Right cardiac atrium (tissue), 5 donors: ENCODE data around the gene STAG1. TPM values are rescaled to one million over a fixed set of nuclear protein-coding genes. Genes with fewer than 3 reads are reported as not detected.
"Not testable (repeated sequence)": the region's sequence is repeated elsewhere in the genome, so short reads cannot be mapped to it uniquely, and the experiment has no call there.

Experiments
- ATAC-seq, 2 donors: fragments of 200-7000 bp; cut with Tn5 transposase; one replicate each; pipeline versions ENCODE4 v1.8.0 to v1.9.1; 2020; ENCODE audit warnings: moderate library complexity in 2 of 2, mild to moderate bottlenecking in 1 of 2
- DNase-seq, 3 donors: peaks; one replicate each; pipeline ENCODE4 v3.0.0-alpha.2; 2020
- H3K27ac ChIP-seq: one replicate; pipeline ENCODE4 v1.5.1; 2013; ENCODE audit warnings: mild to moderate bottlenecking, low read length, control low read depth, moderate library complexity
- H3K27me3 ChIP-seq: one replicate; pipeline ENCODE4 v1.6.1; 2013; ENCODE audit not compliant: control insufficient read depth, insufficient read depth
- H3K4me1 ChIP-seq: one replicate; pipeline ENCODE4 v1.6.1; 2013; ENCODE audit warnings: low read length; ENCODE audit not compliant: control insufficient read depth, insufficient read depth
- H3K4me3 ChIP-seq: one replicate; pipeline ENCODE4 v1.5.1; 2013; ENCODE audit warnings: low read length, control low read depth
- H3K9me3 ChIP-seq: one replicate; pipeline ENCODE4 v1.6.1; 2013; ENCODE audit warnings: low read length; ENCODE audit not compliant: control insufficient read depth
- WGBS: extraction: QIAGEN DNeasy Blood & Tissue Kit; methylation state at CpG from one replicate; pipeline ENCODE4 v1.1.7; 2013; 5-methylcytosine and 5-hydroxymethylcytosine counted together
- intact Hi-C, 4 donors: fragments of 100-400 bp; cut with DNase I; formaldehyde crosslinking; loops; one replicate each; pipeline versions ENCODE4 v1.11.0 to v1.14.0; 2022 to 2023
- polyA plus RNA-seq: library from polyadenylated mRNA; stranded (reverse); fragments of 200-250 nt; gene quantifications from one replicate; pipeline ENCODE4 v1.2.3, GENCODE V29; 2013
- total RNA-seq, 4 donors: library from RNA; stranded (reverse); fragmentation: NEBNext Ultra II Directional; extraction: Animal tissue kit (Norgen Biotek cat#: 25700); gene quantifications; one replicate each; pipeline ENCODE4 v1.2.1, GENCODE V29; 2021
- donor health status: healthy with polysubstance abuse.
- donor health status: DM: no; HTN: yes; CAD: no.
- donor health status: DM: no; HTN: no; CAD: no.
- donor health status: DM: no; HTN: yes; CAD: no; lungs with severe emphysema.
- donor health status: DM: yes; HTN: yes; CAD: no.

Gene STAG1
- total and polyA plus RNA-seq, 5 donors, result 8.1 to 30.9 (median 27.2) TPM

DNA sequence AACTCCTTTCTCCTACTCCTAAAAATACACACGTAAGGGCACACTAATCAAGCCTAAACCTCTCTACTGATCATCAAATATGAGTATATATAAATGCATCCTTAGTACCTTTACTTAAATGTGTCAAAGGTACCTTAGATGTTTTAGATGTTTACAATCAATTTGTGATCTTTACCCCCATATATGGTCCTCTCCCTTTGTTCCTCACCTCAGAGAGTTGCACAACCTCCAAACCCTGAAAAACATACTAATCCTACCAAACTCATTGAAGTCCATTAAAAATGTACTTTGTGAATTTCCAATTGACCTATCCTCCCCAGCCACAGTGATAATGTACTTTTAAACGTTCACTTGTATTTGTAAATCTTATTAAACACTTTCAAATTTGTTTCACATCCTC, 249.1 kb downstream of the STAG1 start:
- WGBS, result 90% methylated on average over 2 of the region's 2 CpGs
- ATAC-seq, result no peak
- intact Hi-C loops, result no loop called here

DNA sequence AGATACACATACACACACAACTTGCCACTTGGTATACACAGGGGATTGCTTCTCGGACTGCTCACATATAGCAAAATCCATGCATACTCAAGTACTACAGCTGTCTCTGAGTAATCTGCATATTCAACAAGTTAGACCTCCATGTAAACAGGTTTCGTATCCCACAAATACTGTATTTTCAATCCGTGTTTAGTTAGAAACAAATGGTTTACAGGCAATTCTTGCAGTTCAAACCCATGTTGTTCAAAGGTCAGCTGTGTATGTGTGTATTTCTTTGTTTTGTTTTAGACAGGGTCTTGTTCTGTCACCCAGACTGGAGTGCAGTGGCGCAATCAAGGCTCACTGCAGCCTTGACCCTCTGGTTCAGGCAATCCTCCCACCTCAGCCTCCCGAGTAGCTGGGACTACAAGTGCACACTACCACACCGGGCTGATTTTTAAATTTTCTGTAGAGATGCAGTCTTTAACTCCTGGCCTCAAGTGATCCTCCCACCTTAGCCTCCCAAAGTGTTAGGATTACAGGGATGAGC, 253.2 kb downstream of the STAG1 start:
- intact Hi-C loops, result no loop called here
- Histone ChIP-seq H3K27ac (no peak overlapping the region), H3K27me3 (no peaks in the 10 kb centered on the region), H3K4me1 (no peaks in the 10 kb centered on the region), H3K9me3 (no peaks in the 10 kb centered on the region), H3K4me3 (no peak overlapping the region)
- 95% methylated on average over 6 of the region's 6 CpGs for WGBS
- no peak for ATAC-seq
- no peak for DNase-seq

More for the DNA sequence above, 249.1 kb downstream of the STAG1 start:
- no peak for DNase-seq
- Histone ChIP-seq H3K27me3 (no peaks in the 10 kb centered on the region), H3K4me1 (no peaks in the 10 kb centered on the region), H3K9me3 (no peaks in the 10 kb centered on the region), H3K27ac (no peak overlapping the region), H3K4me3 (no peak overlapping the region)

DNA sequence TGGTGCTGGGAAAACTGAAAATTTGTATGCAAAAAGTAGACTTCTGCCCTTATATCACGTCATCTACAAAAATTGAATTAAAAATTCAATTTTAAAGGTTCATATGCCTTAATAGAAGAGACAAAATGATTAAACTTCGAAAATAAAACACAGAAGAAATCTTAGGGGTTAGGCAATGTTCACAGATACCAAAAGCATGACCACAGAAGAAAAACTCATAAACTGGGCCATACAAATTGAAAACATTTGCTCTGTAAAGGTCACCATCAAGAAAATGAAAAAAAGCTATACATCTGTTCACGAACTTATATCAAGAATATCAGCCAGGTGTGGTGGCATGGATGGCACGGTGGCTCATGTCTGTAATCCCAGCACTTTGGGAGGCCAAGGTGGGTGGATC, 257.0 kb downstream of the STAG1 start:
- no peaks in the 10 kb centered on the region for H3K4me1 ChIP-seq
- H3K9me3 ChIP-seq, result no peaks in the 10 kb centered on the region
- intact Hi-C loops, result no loop called here
- H3K4me3 ChIP-seq, result no peak overlapping the region
- ATAC-seq (no peak), DNase-seq (no peak)
- no peaks in the 10 kb centered on the region for H3K27me3 ChIP-seq
- WGBS, result 98% methylated on average over 4 of the region's 4 CpGs
- H3K27ac ChIP-seq, result no peak overlapping the region

DNA sequence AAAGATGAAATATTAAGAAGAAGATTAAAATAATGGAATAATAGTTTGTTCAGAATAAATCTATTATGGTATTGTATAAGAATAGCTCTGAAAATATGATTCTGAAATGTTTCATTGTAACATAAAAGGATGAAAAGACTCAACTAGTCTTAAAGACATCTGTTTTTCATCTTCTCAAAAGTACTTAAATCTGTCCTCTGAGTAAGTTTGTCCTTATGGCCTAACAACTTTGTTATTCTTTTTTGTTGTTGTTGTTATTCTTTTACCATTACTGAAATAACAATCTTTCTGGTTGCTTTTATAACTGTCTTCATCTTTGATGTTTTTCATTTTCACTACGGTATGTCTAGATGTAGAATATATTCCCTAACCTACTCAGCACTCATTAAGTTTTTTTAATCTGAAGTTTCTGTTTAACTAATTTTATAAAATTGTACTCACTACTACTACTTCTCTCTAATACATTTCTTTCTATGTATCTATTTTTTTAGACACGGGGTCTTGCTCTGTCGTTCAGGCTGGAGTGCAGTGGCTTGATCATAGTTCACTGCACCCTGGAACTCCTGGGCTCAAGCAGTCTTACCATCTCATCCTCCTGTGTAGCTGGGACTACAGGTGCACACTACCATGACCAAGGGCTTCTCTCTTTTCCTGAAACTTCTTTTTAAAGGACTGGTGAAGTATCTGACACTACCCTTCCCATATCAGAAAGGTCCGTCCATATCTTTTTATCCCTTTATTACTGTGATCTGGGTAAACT, 261.4 kb downstream of the STAG1 start:
- intact Hi-C loops, result no loop called here
- WGBS, result 97% methylated on average over 4 of the region's 4 CpGs
- ATAC-seq (no peak), DNase-seq (no peak)
- no peak overlapping the region for H3K27ac ChIP-seq
- H3K9me3 ChIP-seq, result no peaks in the 10 kb centered on the region
- no peak overlapping the region for H3K4me3 ChIP-seq
- H3K27me3 ChIP-seq, result no peaks in the 10 kb centered on the region
- no peaks in the 10 kb centered on the region for H3K4me1 ChIP-seq

DNA sequence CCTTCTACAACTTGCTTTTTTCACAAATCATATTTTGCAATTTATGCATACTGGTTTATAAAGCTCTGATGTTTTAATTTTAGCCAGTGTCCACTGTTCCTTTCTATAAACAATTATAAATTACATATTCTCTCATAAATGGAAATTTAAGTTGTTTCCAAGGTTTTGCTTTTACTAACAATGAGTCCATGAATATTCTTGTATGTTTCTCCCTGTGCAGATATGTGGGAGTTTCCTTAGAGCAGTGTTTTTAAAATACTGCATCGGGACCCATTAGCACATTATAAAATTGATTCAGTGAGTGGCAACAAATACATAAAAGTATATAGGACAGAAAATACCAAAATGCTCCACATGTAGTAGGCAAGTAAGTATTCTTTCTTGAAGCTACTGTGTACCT, 266.4 kb downstream of the STAG1 start:
- Histone ChIP-seq H3K27me3 (no peaks in the 10 kb centered on the region), H3K9me3 (no peaks in the 10 kb centered on the region), H3K4me1 (no peaks in the 10 kb centered on the region), H3K27ac (no peak overlapping the region), H3K4me3 (no peak overlapping the region)
- intact Hi-C loops, result no loop called here
- ATAC-seq, result no peak
- no peak for DNase-seq
- WGBS, result 89% methylated on average over 1 of the region's 1 CpG

DNA sequence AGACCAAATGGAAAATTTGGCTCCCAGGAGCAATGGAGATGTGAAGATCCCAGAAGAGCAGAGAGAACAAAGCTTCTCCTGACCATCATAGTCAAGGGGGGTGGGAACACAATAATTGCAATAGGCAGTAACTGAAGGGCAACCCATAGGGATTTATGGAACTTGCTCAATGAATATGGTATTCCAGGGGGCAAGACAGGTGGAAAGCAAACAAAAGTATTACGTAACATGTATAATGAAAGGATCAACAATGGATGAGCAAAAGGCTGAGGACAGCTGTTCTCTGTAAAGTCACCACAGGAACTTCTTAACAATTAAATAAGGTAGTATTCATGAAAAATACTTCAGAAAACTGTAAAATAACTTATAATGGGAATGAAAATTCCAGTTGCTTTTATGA, 275.9 kb downstream of the STAG1 start:
- no peak for ATAC-seq
- no peak for DNase-seq
- no peaks in the 10 kb centered on the region for H3K4me1 ChIP-seq
- no peaks in the 10 kb centered on the region for H3K27me3 ChIP-seq
- H3K9me3 ChIP-seq, result no peaks in the 10 kb centered on the region
- intact Hi-C loops, result no loop called here
- H3K27ac ChIP-seq, result no peak overlapping the region
- WGBS, result 98% methylated on average over 1 of the region's 1 CpG
- no peak overlapping the region for H3K4me3 ChIP-seq

DNA sequence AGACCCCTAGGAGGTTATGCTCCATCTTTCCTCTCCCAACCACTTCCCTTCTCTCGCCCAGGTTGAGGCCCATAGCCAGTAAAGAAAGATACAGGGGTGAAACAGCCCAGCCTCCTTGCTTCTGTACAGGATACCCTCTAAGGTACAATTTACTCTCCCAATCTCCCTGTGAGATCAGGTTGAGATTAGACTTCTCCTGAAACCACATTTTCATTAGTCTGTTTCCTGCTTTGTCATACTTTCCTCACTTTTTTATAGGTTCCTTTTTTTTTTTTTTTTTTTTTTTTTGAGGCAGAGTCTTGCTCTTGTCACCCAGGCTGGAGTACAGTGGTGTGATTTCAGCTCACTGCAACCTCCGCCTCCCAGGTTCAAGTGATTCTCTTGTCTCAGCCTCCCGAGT, 277.3 kb downstream of the STAG1 start:
- H3K27ac ChIP-seq, H3K9me3 ChIP-seq, DNase-seq, H3K4me1 ChIP-seq, ATAC-seq, H3K4me3 ChIP-seq, H3K27me3 ChIP-seq, intact Hi-C loops: not testable (repeated sequence)
- WGBS, result 98% methylated on average over 3 of the region's 3 CpGs

DNA sequence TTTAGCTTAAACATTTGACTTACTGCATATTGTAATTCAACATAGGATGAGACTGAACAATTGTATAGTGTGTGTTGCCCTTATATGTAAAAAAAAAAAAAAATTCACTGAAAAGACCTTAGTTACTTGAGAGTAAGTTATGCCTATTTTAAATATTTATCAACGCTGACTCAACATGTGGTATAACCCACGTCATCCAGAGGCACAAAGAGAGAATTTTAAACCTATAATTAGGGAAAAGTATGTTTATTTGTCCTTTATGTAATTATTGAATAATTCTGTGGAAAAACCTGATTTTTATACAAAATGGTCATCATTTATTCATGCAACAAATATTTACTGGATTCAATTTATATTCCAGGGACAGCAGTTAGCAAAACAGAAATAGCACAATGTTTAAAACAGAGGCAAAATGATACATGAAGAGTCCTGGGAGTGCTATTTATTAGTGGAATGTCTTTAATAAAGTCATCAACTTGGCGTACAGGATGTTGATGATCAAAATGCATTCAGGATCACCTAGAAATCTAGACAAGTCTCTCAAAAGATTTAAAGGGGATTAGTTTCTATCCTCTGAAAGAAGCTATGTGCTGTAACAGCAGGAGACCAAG, 278.4 kb downstream of the STAG1 start:
- intact Hi-C loops, result no loop called here
- DNase-seq, result no peak
- Histone ChIP-seq H3K27me3 (no peaks in the 10 kb centered on the region), H3K4me3 (no peak overlapping the region), H3K9me3 (no peaks in the 10 kb centered on the region), H3K27ac (no peak overlapping the region), H3K4me1 (no peaks in the 10 kb centered on the region)
- 93% methylated on average over 3 of the region's 3 CpGs for WGBS
- ATAC-seq, result no peak

DNA sequence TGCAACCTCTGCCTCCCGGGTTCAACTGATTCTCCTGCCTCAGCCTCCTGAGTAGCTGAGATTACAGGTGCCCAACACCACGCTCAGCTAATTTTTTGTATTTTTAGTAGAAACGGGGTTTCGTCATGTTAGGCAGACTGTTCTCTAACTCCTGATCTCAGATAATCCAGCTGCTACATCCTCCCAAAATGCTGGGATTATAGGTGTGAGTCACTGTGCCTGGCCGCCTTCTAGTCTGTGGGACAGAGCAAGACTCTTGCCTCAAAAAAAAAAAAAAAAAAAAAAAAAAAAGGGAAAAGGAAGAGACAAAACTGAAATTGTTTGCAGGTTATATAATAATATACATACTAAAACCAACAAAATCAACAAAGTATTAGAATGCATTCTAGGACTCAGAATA, 286.9 kb downstream of the STAG1 start:
- ATAC-seq (no peak), DNase-seq (no peak)
- WGBS, result 95% methylated on average over 5 of the region's 5 CpGs
- no peak overlapping the region for H3K27ac ChIP-seq
- H3K9me3 ChIP-seq, result no peaks in the 10 kb centered on the region
- no peaks in the 10 kb centered on the region for H3K4me1 ChIP-seq
- H3K4me3 ChIP-seq, result no peak overlapping the region
- no peaks in the 10 kb centered on the region for H3K27me3 ChIP-seq
- intact Hi-C loops, result no loop called here

DNA sequence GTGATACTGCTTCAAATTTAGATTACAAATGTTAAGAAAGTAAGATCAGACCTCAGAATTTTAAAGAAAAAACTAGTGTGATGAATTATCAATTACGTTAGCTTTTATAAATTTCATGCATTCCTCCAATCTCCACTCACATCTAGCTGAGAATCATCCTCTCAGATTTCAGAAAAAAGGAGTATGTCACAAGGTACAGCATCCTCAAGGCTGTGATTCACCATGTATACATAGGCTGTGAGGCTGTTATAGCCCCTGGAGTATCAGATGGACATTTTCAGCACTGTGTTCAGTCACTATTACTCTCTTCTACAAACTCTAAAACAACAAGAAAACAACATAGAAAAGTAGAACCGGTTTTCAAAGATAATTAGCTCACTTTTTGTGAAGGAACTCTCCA, 287.7 kb downstream of the STAG1 start:
- Histone ChIP-seq H3K27me3 (no peaks in the 10 kb centered on the region), H3K4me1 (no peaks in the 10 kb centered on the region), H3K27ac (no peak overlapping the region), H3K4me3 (no peak overlapping the region), H3K9me3 (no peaks in the 10 kb centered on the region)
- 86% methylated on average over 2 of the region's 2 CpGs for WGBS
- no peak for DNase-seq
- intact Hi-C loops, result no loop called here
- no peak for ATAC-seq

DNA sequence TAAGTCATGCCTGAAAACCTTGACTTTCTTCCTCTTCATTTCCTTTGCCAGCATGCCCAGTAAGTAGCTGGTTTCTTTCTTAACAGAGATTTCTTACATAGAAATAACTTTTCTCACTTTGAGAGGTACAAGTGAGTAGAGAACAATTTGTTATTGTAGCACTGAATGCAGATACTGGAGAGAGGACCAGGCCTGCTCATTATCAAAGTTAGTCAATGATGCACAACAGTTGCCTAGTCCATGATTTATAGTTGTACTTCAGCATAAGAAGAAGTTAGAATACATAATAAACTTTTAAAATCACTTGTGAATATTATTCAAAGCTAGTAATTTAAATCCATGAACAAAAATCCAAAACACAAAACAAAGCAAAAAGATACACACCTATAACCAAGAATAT, 289.0 kb downstream of the STAG1 start:
- H3K27ac ChIP-seq, result no peak overlapping the region
- intact Hi-C loops, result no loop called here
- no peak overlapping the region for H3K4me3 ChIP-seq
- no peak for DNase-seq
- no peaks in the 10 kb centered on the region for H3K9me3 ChIP-seq
- H3K4me1 ChIP-seq, result no peaks in the 10 kb centered on the region
- no peaks in the 10 kb centered on the region for H3K27me3 ChIP-seq
- ATAC-seq, result no peak
